Epithelial cell of proximal tubule (primary cell): ENCODE measurements around the gene NEGR1. TPM values are rescaled to one million over a fixed set of nuclear protein-coding genes. Genes with fewer than 3 reads are reported as not detected.

Experiments used
- DNase-seq: peaks from one replicate; pipeline ENCODE4 v3.0.0-alpha.2; 2011; ENCODE audit warnings: low read depth
- H3K4me3 ChIP-seq: 2 replicates; pipeline ENCODE4 v1.5.1; 2011; ENCODE audit warnings: low read depth, mild to moderate bottlenecking, low read length
- CTCF ChIP-seq: conservative IDR thresholded peaks from 2 replicates; pipeline ENCODE4 v1.5.1; 2012; ENCODE audit warnings: low read depth, mild to moderate bottlenecking, low read length
- total RNA-seq: library from RNA; depleted of rRNA; stranded (reverse); fragments of >200 nt; gene quantifications from 2 replicates; pipeline ENCODE4 v1.2.3, GENCODE V29; 2015

The NEGR1 gene
- total RNA-seq, 1 donor from 2014 or later: 3.1 TPM

- H3K4me3 ChIP-seq: no peak overlapping the region
- TF ChIP-seq CTCF: no peak
- no peak for DNase-seq
Measured at GRCh38 chr1:71603044-71603776, 679.1 kb downstream of the NEGR1 start.

GRCh38 chr1:71600023-71600422 lies 682.3 kb downstream of the NEGR1 start:
- TF ChIP-seq CTCF: no peak
- no peak overlapping the region for H3K4me3 ChIP-seq
- no peak for DNase-seq

- no peak for TF ChIP-seq CTCF
- DNase-seq: no peak
Measured at GRCh38 chr1:71599306-71599705, 683.0 kb downstream of the NEGR1 start.

GRCh38 chr1:71593523-71593922 lies 688.8 kb downstream of the NEGR1 start:
- DNase-seq: no peak
- H3K4me3 ChIP-seq: no peak overlapping the region
- TF ChIP-seq CTCF: peak; percentile 49

More at GRCh38 chr1:71599306-71599705, 683.0 kb downstream of the NEGR1 start:
- no peak overlapping the region for H3K4me3 ChIP-seq

GRCh38 chr1:71592646-71593274 lies 689.6 kb downstream of the NEGR1 start:
- no peak overlapping the region for H3K4me3 ChIP-seq
- TF ChIP-seq CTCF: no peak
- no peak for DNase-seq

GRCh38 chr1:71589005-71589404 lies 693.3 kb downstream of the NEGR1 start:
- DNase-seq: no peak
- no peak for TF ChIP-seq CTCF
- no peak overlapping the region for H3K4me3 ChIP-seq
